ENCODE results near the gene DCAF4.
A peak's percentile ranks its signal among the peaks of the same experiment; 100 is the strongest.

DCAF4 gene, protein sequence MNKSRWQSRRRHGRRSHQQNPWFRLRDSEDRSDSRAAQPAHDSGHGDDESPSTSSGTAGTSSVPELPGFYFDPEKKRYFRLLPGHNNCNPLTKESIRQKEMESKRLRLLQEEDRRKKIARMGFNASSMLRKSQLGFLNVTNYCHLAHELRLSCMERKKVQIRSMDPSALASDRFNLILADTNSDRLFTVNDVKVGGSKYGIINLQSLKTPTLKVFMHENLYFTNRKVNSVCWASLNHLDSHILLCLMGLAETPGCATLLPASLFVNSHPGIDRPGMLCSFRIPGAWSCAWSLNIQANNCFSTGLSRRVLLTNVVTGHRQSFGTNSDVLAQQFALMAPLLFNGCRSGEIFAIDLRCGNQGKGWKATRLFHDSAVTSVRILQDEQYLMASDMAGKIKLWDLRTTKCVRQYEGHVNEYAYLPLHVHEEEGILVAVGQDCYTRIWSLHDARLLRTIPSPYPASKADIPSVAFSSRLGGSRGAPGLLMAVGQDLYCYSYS

DNA sequence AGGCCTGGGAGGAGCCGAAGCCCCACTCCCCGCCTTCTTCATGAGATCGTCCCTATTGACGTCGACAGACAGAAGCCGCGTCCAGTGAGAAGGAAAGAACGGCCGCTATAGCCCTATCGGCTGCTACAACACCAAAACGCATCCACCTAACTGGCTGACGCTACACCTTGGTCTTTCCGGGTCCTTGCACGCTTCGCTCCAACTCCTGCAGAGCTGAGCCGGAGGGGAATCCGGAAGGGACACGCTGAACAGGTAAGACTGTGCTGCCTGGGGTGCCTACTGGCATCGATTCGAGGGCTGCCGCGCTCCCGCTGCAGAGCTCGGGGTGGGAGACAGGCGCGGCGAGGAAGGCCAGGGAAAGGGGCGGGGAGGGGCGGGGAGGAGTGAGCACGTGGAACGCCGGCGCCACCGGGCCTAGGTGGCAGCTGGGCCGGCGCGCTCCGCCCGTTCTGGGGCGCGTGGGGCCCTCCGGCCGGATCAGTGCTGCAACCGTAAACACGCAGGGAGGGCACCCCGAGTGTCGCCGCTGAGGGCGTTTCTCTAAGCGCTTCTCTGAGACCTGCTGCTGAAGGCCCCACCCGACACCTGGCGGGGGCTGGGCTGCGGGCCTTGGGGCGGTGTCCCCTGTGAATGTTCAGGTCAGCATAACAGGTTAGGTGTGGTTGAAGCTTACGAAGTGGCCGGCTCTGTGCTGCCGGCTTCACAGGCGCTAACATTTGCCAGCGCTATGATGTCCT is at the start of gene DCAF4:
DCAF4 (plus strand) TSS at position 173 of the 737 bp plus-strand sequence. CDS start 11,515 bp downstream, outside the sequence.
- DNase-seq (ENCODE audit: low read depth, low spot score): peak; percentile 92

DNA sequence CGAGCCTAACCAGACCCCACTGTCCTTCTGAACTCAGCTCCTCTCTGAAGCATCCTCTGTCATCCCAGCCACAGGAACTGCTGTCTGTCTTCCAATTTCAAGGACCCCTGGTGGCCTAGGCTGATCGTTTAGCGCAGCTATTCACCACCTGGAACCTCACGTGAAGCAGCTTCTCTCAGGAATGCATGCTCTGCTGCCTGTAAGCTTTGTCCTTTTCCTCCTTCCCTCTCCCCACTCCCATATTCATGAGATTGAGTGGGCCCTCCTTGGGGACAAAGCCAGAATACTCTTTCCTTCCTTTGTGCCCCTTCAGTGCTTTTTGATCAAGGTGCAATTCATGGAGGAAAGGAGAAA is 49.6 kb upstream of the DCAF4 start:
- DNase-seq (ENCODE audit: low read depth, low spot score): no peak

DNA sequence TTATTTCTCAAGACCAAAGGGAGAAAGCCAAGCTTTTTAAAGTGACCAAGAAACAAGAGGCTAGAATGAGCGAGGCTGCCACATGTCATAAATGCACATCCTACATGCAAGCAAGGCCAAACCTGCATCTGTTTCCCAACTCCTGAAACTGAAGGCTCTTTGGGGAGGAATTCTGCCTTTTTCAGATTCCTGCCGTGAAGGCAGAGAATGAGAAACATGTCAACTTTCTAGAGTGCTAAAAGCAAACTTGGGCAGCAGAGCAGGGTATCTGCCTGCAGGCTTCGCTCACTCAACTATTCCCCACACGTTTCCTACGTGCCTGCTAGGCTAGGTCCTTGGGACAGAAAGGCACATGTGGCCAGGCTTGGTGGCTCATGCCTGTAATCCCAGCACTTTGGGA is 47.5 kb upstream of the DCAF4 start:
- DNase-seq (ENCODE audit: low read depth, low spot score): no peak

DNA sequence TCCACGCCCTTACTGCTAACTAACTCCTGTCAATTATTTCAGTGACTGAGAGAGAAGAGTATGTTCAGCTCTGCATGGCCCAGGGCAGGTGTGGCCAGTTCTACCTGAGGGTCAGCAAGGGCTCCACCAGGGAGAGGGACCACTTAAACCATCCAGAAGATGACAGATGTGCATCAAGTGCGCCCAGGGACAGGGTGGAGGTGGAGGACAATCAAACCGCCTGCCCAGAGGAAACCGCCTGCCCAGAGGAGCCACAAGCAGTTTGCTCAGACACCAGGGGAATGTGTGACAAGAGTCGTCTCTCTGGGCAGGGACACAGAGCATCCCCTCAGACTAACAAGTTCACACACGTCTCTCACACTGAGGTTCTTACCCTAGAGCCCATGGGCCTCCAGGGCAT is 46.8 kb upstream of the DCAF4 start:
- no peak for DNase-seq (ENCODE audit: low read depth, low spot score)

DNA sequence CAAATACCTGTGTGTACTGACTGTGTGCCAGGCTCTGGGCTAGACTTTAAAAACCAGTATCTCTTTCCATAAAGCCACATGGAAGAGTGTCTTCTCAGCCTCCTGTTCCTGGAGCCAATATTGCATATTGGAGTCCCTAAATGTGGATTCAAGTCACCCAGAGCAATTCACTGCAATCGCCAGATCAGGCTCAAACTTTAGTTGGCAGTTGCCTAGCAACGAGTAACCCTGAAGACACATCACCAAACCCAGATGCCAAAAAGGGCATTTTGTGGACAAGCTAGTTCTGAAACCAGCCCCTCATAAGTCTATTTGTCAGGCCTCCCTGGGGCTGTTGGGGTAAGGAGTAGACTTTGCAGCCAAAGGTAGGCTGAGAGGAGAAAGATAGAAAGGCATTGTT is 46.1 kb upstream of the DCAF4 start:
- DNase-seq (ENCODE audit: low read depth, low spot score): no peak

DNA sequence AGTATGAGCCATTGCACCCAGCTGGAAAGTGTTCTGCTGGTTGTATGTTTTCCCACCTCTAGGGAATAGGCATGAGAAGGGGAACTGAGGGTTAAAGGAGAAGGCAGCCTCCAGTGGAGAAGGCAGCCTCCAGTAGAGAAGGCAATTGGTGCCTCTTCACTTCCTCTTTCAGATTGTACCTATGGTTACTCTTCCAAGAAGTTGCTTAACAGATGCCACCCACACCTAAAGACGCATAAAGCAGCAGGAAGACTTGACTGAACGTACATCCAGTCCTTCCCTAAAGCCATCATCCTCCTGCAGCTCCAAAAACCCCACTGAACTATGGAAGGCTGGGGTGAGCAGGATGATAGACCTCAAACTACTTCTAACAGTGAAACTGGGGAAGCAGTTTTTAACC is 45.4 kb upstream of the DCAF4 start:
- DNase-seq (ENCODE audit: low read depth, low spot score): no peak

DNA sequence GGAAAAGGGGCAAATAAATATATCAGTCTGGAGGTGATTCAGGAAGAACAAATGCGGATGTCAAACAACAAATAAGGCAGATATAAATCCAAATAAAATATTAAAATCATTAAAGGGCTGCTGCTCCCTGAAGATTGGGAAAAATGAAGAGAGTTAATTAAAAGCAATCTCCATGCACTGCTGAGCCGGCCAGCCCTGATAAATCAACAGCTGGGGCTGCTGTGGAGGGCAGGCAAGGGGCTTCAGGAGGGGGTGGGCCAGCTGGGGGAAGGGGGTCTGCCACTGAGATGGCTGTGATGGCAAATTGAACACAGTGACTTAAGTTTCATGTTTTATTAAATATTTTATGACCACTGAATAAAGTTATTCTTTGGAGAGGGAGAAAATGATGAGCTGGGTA is 44.7 kb upstream of the DCAF4 start:
- no peak for DNase-seq (ENCODE audit: low read depth, low spot score)

DNA sequence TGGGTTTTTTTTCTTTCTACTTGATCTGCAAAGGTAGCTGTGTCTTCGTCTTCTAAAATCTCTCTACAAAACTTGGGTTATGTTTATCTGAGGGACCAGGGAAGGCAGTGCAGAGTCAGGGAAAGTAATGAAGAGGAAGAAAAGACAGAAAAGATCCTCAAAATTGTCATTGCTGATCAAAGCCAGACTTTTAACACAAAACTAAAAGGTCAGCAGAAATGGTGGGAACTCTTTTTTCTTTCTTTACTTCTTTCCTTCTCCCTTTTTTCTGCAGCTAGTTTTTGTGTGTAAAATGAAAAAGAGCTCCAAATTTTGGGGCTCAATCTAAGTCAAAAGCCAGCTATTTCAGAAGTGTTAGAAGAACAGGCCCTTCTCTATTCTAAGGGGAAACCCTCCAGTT is 44.2 kb upstream of the DCAF4 start:
- DNase-seq (ENCODE audit: low read depth, low spot score): no peak

DNA sequence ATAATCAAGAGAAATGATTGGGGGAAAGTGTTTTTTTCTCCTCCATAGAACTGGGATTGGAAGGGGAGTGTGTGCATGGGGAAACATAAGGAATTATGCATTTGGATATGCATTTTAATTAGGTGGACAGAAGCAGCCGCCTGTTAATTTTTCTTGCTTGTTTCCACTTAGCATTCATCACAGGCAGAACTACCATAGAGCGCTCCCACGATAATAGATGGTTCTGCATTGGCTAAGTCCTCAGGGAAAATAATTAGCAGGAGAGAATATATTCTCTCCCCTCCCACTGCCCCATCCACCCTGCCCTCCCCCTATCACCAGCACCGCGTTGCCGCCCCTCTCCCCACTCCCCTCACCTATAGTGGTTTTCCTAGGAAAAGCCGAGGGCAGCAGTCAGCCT is 43.8 kb upstream of the DCAF4 start:
- no peak for DNase-seq (ENCODE audit: low read depth, low spot score)

DNA sequence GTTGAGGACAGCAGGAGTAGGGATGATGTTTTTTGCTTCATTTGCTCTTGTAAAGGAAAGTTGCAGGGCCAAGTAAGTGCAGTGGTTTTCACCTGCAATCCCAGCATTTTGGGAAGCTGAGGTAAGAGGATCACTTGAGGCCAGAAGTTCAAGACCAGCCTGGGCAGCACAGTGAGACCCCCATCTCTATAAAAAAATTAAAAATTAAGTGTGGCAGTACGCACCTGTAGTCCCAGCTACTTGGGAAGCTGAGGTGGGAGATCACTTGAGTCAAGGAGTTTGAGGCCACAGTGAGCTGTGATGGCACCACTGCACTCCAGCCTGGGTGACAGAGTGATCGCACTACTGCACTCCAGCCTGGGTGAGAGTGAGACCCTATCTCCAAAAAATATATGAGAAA is 43.2 kb upstream of the DCAF4 start:
- DNase-seq (ENCODE audit: low read depth, low spot score): no peak

DNA sequence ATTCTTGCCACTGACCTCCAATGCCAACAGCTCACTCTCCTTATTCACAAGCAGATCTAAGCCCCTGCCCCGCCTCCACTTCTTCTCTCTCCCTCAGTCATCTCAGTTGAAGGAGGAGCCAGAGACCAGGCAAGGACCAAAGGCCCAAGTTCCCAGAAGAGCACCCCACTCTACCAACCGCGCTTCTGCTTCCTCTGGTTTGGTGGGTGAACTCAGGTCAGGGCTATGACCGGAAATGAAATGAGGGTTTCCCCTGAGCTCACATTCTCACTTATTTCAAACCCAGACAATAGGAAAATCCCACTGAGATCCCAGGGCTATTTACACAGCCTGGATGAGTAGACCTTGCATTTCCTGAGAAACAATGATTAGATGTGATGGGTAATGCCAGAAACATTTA is 42.3 kb upstream of the DCAF4 start:
- no peak for DNase-seq (ENCODE audit: low read depth, low spot score)

DNA sequence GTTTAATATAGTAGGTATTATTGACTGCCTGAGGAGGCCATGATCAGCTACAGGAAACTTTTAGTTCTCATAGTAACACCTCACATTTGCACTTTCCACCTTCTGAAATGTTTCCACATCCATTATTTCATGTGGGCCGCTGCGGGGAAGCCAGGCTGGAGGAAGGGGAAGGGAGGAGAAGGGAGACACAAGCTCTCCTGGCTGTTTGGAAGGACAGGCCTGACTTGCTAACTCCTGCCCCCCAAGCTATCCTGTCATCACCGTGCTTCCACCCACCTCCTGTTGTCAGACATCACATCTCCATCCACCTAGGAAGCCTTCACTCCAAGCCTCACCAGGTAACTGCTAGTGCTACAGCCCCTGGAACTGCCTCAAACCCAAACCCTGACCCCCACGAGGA is 41.9 kb upstream of the DCAF4 start:
- no peak for DNase-seq (ENCODE audit: low read depth, low spot score)

DNA sequence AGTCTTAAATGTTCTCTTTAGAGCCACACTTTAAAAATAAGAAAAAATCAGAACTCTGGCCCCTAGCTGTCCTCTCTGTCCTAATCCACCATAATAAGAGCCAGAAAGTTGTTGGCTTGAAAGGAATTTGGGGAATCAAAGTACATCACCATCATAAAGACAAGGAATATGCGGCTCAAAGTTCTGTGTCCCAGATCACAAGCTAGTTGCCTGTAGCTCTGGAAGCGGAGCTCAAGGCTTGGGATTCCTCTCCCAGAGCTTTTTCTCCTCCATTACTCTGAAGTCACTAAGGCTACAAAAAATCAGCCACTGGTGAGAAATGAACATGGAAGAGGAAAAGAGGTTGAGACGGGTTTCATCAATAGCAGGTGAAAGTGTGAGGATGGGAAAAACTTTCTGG is 38.8 kb upstream of the DCAF4 start:
- DNase-seq (ENCODE audit: low read depth, low spot score): no peak

DNA sequence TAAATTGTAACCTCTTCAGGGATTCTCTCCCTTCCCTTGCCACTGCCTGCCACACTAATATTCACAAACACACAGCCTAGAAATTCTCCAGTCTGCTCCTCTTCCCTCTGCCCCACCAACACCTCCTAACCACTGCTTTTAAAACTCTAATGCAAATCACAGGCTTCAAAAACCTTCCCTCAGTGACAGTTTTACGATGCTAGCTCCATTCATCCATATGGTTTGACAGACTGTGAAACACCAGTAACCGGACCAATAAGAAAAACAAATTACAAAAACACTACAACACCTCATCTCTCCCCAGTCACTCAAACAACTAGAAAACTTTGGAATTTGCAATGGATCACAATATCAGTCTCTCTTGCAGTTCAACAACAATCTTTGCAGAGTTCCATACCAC is 38.1 kb upstream of the DCAF4 start:
- no peak for DNase-seq (ENCODE audit: low read depth, low spot score)

DNA sequence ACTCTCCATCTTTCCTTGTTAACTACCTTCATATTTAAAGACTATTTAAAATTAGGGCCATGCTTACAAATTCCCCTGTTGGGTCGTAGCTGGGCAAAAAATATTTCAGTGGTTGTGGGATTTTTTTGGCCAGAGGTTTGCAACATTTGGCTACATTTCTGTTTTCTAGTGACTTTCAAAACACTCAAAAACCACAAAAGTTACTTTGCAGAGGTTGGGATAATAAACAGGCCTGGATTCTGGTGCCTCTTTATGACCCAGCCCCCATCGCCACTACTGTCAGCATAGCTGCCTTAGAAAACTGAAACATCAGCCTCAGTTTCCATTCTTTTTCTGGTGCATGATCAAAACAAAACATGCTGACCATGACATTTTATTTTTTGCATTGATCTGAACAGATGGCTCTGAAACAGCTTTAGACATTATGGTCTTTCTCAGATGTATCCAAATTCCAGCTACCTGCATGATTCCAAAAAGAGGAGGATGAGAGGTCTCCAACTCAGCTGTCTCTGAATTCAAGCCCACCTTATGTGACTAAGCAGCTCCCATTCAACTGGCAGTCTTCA is 37.5 kb upstream of the DCAF4 start:
- DNase-seq (ENCODE audit: low read depth, low spot score): no peak

DNA sequence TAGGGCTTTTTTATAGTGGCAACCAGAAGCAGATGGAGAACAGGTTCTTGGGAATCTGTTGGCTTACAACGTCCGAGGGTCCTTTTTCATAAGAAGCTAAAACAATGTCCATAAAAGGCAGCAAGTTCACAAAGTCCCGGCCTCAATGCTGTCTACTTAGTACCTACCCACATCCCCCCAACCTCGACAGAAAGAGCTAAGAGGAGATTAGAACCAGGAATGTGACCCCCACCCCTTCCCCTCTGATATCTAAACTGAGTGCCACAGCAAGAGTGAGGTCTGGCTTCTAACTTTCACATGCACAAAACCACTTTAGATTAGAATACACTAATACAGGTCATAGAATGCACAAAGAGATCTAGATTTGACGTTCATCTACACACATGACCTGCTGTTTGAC is 36.9 kb upstream of the DCAF4 start:
- DNase-seq (ENCODE audit: low read depth, low spot score): no peak

DNA sequence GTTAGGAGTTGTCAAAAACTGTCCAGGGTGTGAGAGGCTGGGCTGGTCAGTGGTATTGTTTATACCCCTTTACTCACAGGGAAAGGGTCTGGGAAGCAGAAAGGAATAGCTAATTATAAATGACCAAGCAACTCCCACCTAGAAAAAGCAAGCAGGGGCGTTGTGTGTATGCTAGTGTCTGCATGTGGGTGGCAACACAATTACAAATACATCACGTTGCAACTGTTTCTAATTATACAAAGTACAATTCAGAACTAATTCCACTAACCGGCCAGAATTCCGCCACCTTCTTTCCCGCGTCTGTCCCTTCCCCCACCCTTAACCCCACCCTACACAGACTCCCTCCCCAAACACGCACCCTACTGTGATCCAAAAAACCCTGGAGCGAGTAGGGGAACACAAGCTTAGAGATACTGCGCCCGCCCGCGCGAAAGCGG is 34.6 kb upstream of the DCAF4 start:
- no peak for DNase-seq (ENCODE audit: low read depth, low spot score)

DNA sequence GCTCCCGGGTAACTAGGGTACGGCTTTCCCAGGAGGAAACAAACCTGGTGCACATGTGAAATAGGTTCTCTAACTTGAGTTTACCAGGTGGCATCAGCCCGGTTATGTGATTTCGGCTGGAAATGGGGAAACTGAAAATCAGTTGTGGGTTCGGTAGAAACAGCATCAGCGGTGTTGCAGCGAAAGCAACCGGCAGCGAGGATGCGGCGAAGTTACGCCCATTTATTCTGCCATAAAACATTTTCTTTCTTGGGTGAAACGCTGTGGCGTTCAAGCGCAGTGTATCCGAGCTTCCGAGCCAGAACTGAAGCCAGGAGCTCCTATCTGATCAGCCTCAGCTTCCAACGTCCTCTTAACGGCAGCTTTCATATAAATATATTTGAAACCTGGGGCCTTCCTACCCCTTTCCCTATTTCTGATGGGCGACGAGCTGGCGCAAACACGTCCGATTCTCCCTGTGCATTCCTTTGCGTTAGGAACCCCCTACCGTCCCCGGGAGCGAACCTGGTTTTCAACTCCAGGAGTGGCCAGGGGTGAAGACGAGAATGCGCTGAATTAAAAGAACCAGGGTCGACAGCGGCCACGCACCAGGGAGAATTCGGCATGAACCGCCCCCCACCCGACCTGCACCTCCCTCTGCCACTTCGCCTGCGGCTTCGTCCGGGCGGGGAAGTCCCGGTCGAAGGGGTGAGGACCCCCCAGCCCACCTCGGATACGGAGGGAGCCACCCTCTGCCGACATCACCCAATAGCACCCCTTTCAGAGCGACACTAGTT is 34.0 kb upstream of the DCAF4 start:
- DNase-seq (ENCODE audit: low read depth, low spot score): no peak

DNA sequence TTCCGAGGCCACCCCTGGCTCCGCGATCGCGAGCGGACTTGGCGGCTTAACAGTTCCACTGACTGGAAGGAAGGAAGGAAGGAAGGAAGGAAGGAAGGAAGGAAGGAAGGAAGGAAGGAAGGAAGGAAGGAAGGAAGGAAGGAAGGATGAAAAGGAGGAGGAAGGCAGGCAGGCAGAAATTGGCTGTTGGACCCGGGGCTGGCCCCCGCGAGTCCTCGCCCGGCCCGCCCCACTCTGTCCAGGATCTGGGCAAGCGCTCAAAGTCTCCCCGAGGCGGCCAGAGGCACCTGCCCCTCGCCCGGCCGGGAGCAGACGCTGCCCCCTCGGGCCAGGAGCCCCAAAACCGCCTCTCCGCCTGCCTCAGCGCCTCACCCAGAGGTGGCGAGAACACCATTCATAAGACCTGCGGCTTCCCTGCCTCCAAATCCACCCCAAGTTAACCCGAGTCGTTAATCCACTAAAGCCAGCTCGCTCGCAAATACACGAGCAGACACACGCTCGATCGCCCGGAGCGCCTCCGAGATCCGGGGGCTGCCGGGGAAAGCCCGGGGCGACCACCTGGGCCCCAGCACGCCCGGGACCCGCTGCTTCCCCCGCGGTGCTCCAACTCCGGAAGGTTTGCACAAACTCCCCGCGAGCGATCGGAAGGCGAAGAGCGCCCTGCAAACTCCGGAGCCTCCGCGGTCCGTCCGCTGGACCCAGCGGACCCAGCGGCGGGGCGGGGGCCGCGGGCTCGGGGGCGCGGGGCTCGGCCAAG is 33.2 kb upstream of the DCAF4 start:
- no peak for DNase-seq (ENCODE audit: low read depth, low spot score)

DNA sequence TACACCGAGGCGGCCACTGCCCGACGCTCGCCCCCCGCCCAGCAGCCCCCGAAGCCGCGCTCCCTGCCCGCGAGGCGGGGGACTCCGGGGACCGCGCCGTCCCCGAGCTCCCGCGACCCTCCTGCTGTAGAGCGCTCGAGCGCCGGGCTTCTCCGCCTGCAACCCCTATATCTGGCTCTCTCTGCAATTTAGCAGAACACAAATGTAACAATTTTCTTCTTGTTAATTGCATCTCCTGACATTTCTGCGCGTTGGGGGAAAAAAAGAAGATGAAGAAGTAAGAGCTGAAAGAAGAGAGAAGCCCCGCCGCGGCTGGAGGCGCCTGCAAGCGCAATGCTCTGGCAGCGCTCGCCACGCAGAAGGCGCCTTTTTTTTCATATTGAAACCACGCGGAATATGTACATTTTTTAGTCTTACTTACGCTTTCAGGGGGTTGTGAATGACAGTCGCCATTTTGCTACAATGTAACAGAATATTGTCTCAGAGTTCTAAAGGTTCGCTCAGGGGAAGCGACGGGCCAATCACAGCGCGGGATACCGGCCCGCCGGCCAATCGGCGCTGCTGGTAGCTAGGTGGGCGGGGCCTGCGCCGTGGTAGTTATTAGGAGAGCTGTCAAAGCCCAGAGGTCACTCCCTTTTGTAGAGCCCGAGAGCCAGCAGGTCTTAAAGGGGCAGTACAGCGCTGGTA is 32.5 kb upstream of the DCAF4 start, which contains the start of gene DPF3:
DPF3 (minus strand) TSS at position 466 of the 687 bp plus-strand sequence; CDS start at position 453, 13 bp downstream.
- DNase-seq (ENCODE audit: low read depth, low spot score): peak; percentile 92

DNA sequence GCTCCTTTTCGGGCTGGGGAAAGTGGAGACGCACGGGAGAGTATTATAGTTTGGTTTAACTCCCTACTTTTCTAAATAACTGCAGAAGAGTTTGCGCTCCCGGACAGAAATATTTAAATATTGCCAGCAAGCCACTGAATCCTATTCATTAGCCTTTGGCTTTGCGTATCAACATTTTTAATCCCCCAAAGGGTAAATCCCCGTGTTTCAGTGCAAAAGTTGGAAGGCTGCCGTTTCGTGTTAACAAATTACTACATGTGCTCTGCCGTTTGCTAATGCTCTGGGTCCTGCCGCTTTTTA is 32.0 kb upstream of the DCAF4 start:
- DNase-seq (ENCODE audit: low read depth, low spot score): no peak

Data from smooth muscle cell of the brain vasculature (primary cell).